ENCODE data around the gene STT3B. TPM values are rescaled to one million over a fixed set of nuclear protein-coding genes. Genes with fewer than 3 reads are reported as not detected.

The STT3B gene
- total RNA-seq, 4 donors from 2014 or later, result 62.4 to 99.3 (median 69.0) TPM

GRCh38 chr3:31668242-31668641 is 135.5 kb downstream of the STT3B start:
- intact Hi-C loops (cut with DNase I; ENCODE audit: low total_unique reads), result no loop called here

GRCh38 chr3:31670136-31670535 is 137.4 kb downstream of the STT3B start:
- TF ChIP-seq CTCF (IDR thresholded peaks at IDR 0.05 in 4 of 5, conservative IDR thresholded peaks at IDR 0.05 in 1 of 5), result no peak
- TF ChIP-seq POLR2A (IDR thresholded peaks at IDR 0.05), result no peak
- DNase-seq, result no peak
- H3K27ac ChIP-seq, result no peak overlapping the region
- H3K9me3 ChIP-seq, result no peaks in the 10 kb centered on the region
- intact Hi-C loops (cut with DNase I; ENCODE audit: low total_unique reads) (no loop called here), in situ Hi-C loops (cut with MboI; ENCODE audit: low sequenced_read_pairs in 4 of 4) (no loop called here)
- H3K4me1 ChIP-seq, result no peaks in the 10 kb centered on the region
- no peaks in the 10 kb centered on the region for H3K36me3 ChIP-seq
- no peak overlapping the region for H3K4me3 ChIP-seq
- no peak for ATAC-seq
- no peaks in the 10 kb centered on the region for H3K27me3 ChIP-seq

More at GRCh38 chr3:31668242-31668641, 135.5 kb downstream of the STT3B start:
- no peak overlapping the region for H3K4me3 ChIP-seq
- no peaks in the 10 kb centered on the region for H3K27me3 ChIP-seq
- TF ChIP-seq CTCF (IDR thresholded peaks at IDR 0.05 in 4 of 5, conservative IDR thresholded peaks at IDR 0.05 in 1 of 5) (no peak), POLR2A (IDR thresholded peaks at IDR 0.05) (no peak)
- no peak overlapping the region for H3K27ac ChIP-seq
- H3K9me3 ChIP-seq, result no peaks in the 10 kb centered on the region
- DNase-seq, result no peak
- no peaks in the 10 kb centered on the region for H3K36me3 ChIP-seq
- H3K4me1 ChIP-seq, result no peaks in the 10 kb centered on the region
- ATAC-seq, result no peak
- in situ Hi-C loops (cut with MboI; ENCODE audit: low sequenced_read_pairs in 4 of 4), result no loop called here

GRCh38 chr3:31670722-31671121 is 138.0 kb downstream of the STT3B start:
- in situ Hi-C loops (cut with MboI; ENCODE audit: low sequenced_read_pairs in 4 of 4) (no loop called here), intact Hi-C loops (cut with DNase I; ENCODE audit: low total_unique reads) (no loop called here)
- no peaks in the 10 kb centered on the region for H3K4me1 ChIP-seq
- no peak overlapping the region for H3K27ac ChIP-seq
- H3K27me3 ChIP-seq, result no peaks in the 10 kb centered on the region
- TF ChIP-seq POLR2A (IDR thresholded peaks at IDR 0.05) (no peak), CTCF (IDR thresholded peaks at IDR 0.05 in 4 of 5, conservative IDR thresholded peaks at IDR 0.05 in 1 of 5) (no peak)
- H3K36me3 ChIP-seq, result no peaks in the 10 kb centered on the region
- no peak for DNase-seq
- H3K9me3 ChIP-seq, result no peaks in the 10 kb centered on the region
- ATAC-seq, result no peak
- no peak overlapping the region for H3K4me3 ChIP-seq

- ATAC-seq, result no peak
- H3K36me3 ChIP-seq, result no peaks in the 10 kb centered on the region
- TF ChIP-seq POLR2A (IDR thresholded peaks at IDR 0.05) (no peak), CTCF (IDR thresholded peaks at IDR 0.05 in 4 of 5, conservative IDR thresholded peaks at IDR 0.05 in 1 of 5) (no peak)
- intact Hi-C loops (cut with DNase I; ENCODE audit: low total_unique reads), result no loop called here
- no peaks in the 10 kb centered on the region for H3K9me3 ChIP-seq
- H3K4me3 ChIP-seq, result no peak overlapping the region
- H3K27ac ChIP-seq, result no peak overlapping the region
- in situ Hi-C loops (cut with MboI; ENCODE audit: low sequenced_read_pairs in 4 of 4), result no loop called here
- H3K27me3 ChIP-seq, result no peaks in the 10 kb centered on the region
- no peaks in the 10 kb centered on the region for H3K4me1 ChIP-seq
- no peak for DNase-seq
Measured at GRCh38 chr3:31671451-31671850, 138.7 kb downstream of the STT3B start.

- Histone ChIP-seq H3K27me3 (no peaks in the 10 kb centered on the region), H3K4me3 (no peak overlapping the region), H3K27ac (no peak overlapping the region), H3K4me1 (no peaks in the 10 kb centered on the region), H3K9me3 (no peaks in the 10 kb centered on the region), H3K36me3 (no peaks in the 10 kb centered on the region)
- no peak for DNase-seq
- in situ Hi-C loops (cut with MboI; ENCODE audit: low sequenced_read_pairs in 4 of 4) (no loop called here), intact Hi-C loops (cut with DNase I; ENCODE audit: low total_unique reads) (no loop called here)
- TF ChIP-seq POLR2A (IDR thresholded peaks at IDR 0.05) (no peak), CTCF (IDR thresholded peaks at IDR 0.05 in 4 of 5, conservative IDR thresholded peaks at IDR 0.05 in 1 of 5) (no peak)
- no peak for ATAC-seq
Measured at GRCh38 chr3:31671976-31672375, 139.3 kb downstream of the STT3B start.
